ENCODE measurements around the gene ADRM1. TPM values are rescaled to one million over a fixed set of nuclear protein-coding genes. Genes with fewer than 3 reads are reported as not detected.

The ADRM1 gene
- total RNA-seq, 1 donor from 2014 or later = 73.4 TPM

- peaks cover 14% of the 10 kb centered on the region for H3K36me3 ChIP-seq
- H3K27me3 ChIP-seq = no peaks in the 10 kb centered on the region
- intact Hi-C loops (cut with DNase I) = loop anchor here (5.0 kb wide), 1 partner anchor 78 kb away; no protein-coding TSS in a partner anchor
- no peak for TF ChIP-seq CTCF (IDR thresholded peaks at IDR 0.05)
- DNase-seq (no peak), ATAC-seq (no peak)
- H3K9me3 ChIP-seq = no peaks in the 10 kb centered on the region
- no peak overlapping the region for H3K27ac ChIP-seq
- H3K4me1 ChIP-seq = peaks cover 13% of the 10 kb centered on the region
- H3K4me3 ChIP-seq = no peak overlapping the region
Measured at GRCh38 chr20:62299666-62300236, 3.0 kb upstream of the ADRM1 start.

- H3K27me3 ChIP-seq = no peaks in the 10 kb centered on the region
- peaks cover 19% of the 10 kb centered on the region for H3K4me1 ChIP-seq
- no peak overlapping the region for H3K4me3 ChIP-seq
- intact Hi-C loops (cut with DNase I) = loop anchor here (5.0 kb wide), 1 partner anchor 77 kb away; no protein-coding TSS in a partner anchor
- DNase-seq = no peak
- H3K36me3 ChIP-seq = peaks cover 16% of the 10 kb centered on the region
- no peak overlapping the region for H3K27ac ChIP-seq
- no peak for ATAC-seq
- no peaks in the 10 kb centered on the region for H3K9me3 ChIP-seq
- TF ChIP-seq CTCF (IDR thresholded peaks at IDR 0.05) = no peak
Measured at GRCh38 chr20:62300319-62300718, 2.5 kb upstream of the ADRM1 start.

GRCh38 chr20:62301111-62301668 is 1.6 kb upstream of the ADRM1 start:
- ATAC-seq (no peak), DNase-seq (no peak)
- H3K27me3 ChIP-seq = no peaks in the 10 kb centered on the region
- H3K4me1 ChIP-seq = peaks cover 22% of the 10 kb centered on the region
- H3K4me3 ChIP-seq = no peak overlapping the region
- peaks cover 17% of the 10 kb centered on the region for H3K36me3 ChIP-seq
- H3K27ac ChIP-seq = peak overlapping the region; percentile 97
- H3K9me3 ChIP-seq = no peaks in the 10 kb centered on the region
- no peak for TF ChIP-seq CTCF (IDR thresholded peaks at IDR 0.05)
- intact Hi-C loops (cut with DNase I) = loop anchor here (5.0 kb wide), 1 partner anchor 76 kb away; no protein-coding TSS in a partner anchor

- ATAC-seq = peak; percentile 72
- H3K27ac ChIP-seq = peak overlapping the region; percentile 97
- peak overlapping the region; percentile 83 for H3K4me3 ChIP-seq
- no peaks in the 10 kb centered on the region for H3K9me3 ChIP-seq
- H3K36me3 ChIP-seq = peaks cover 23% of the 10 kb centered on the region
- no peaks in the 10 kb centered on the region for H3K27me3 ChIP-seq
- intact Hi-C loops (cut with DNase I) = loop anchor here (5.0 kb wide), 1 partner anchor 75 kb away; no protein-coding TSS in a partner anchor
- peak; percentile 95 for DNase-seq
- H3K4me1 ChIP-seq = peaks cover 22% of the 10 kb centered on the region
- peak; percentile 92 for TF ChIP-seq CTCF (IDR thresholded peaks at IDR 0.05)
Measured at GRCh38 chr20:62301773-62302340, 940 bp upstream of the ADRM1 start.

- ATAC-seq (no peak), DNase-seq (no peak)
- no peak for TF ChIP-seq CTCF (IDR thresholded peaks at IDR 0.05)
- H3K36me3 ChIP-seq = peaks cover 35% of the 10 kb centered on the region
- H3K9me3 ChIP-seq = no peaks in the 10 kb centered on the region
- peak overlapping the region; percentile 83 for H3K4me3 ChIP-seq
- peak overlapping the region; percentile 97 for H3K27ac ChIP-seq
- no peaks in the 10 kb centered on the region for H3K27me3 ChIP-seq
- H3K4me1 ChIP-seq = peaks cover 22% of the 10 kb centered on the region
- intact Hi-C loops (cut with DNase I) = loop anchor here (5.0 kb wide), 1 partner anchor 74 kb away; no protein-coding TSS in a partner anchor
Measured at GRCh38 chr20:62303062-62303339, 204 bp downstream of the ADRM1 start.

Measured in upper lobe of right lung (tissue), 1 donor.